PC-3 (cell line): Measurements from ENCODE around the gene IBA57. TPM values are rescaled to one million over a fixed set of nuclear protein-coding genes. Genes with fewer than 3 reads are reported as not detected.

Experiments
- ATAC-seq: fragments of 200-7000 bp; cut with Tn5 transposase; 2 replicates; pipeline ENCODE4 v1.9.1; 2020; ENCODE audit warnings: mild to moderate bottlenecking, moderate library complexity
- BruUV-seq: library from RNA; stranded (reverse); fragments of 400-500 nt; replicated peaks from 2 replicates; lab custom pipeline; 2021; lab: Mats Ljungman, UMichigan
- CTCF ChIA-PET: fragments of 300-600 bp; sonication (Branson Sonifier 250); formaldehyde crosslinking; loops from one replicate; lab custom pipeline; 2022; ENCODE audit warnings: antibody characterized with exemption; lab: Charles Lee
- POLR2A ChIA-PET: fragments of 300-600 bp; sonication (Branson Sonifier 250); formaldehyde crosslinking; loops from one replicate; lab custom pipeline; 2022; ENCODE audit warnings: antibody characterized with exemption; ENCODE audit not compliant: unreplicated experiment; lab: Charles Lee
- DNase-seq: peaks from one replicate; pipeline ENCODE4 v3.0.0-alpha.2; 2015
- H2AFZ ChIP-seq: fragments of 300-600 bp; sonication (generic); 2 replicates; pipeline ENCODE4 v1.6.0; 2016; ENCODE audit warnings: antibody characterized with exemption, low read length
- H3F3A ChIP-seq: fragments of 300-600 bp; sonication (generic); one replicate; pipeline ENCODE4 v1.6.0; 2017; ENCODE audit warnings: antibody characterized with exemption, low read length, control low read depth, mild to moderate bottlenecking; ENCODE audit not compliant: unreplicated experiment
- H3K27ac ChIP-seq: fragments of 300-600 bp; sonication (generic); 2 replicates; pipeline ENCODE4 v1.5.1; 2016; ENCODE audit warnings: mild to moderate bottlenecking, low read length
- H3K27me3 ChIP-seq: fragments of 300-600 bp; sonication (generic); 2 replicates; pipeline ENCODE4 v1.6.1; 2016; ENCODE audit warnings: low read length, mixed read lengths
- H3K36me3 ChIP-seq: fragments of 300-600 bp; sonication (generic); 2 replicates; pipeline ENCODE4 v1.6.1; 2016; ENCODE audit warnings: low read depth, mixed run types, low read length, mixed read lengths
- H3K4me1 ChIP-seq: fragments of 300-600 bp; sonication (generic); 2 replicates; pipeline ENCODE4 v1.5.1; 2016; ENCODE audit warnings: low read length; ENCODE audit not compliant: insufficient read depth
- H3K4me2 ChIP-seq: fragments of 300-600 bp; sonication (generic); 2 replicates; pipeline ENCODE4 v1.6.0; 2016; ENCODE audit warnings: low read length
- H3K4me3 ChIP-seq: fragments of 300-600 bp; sonication (generic); 2 replicates; pipeline ENCODE4 v1.5.1; 2016; ENCODE audit warnings: mild to moderate bottlenecking, low read length, mixed read lengths
- H3K79me2 ChIP-seq: fragments of 300-600 bp; sonication (generic); 2 replicates; pipeline ENCODE4 v1.6.1; 2017; ENCODE audit warnings: low read length, mixed read lengths
- H3K9ac ChIP-seq: fragments of 300-600 bp; sonication (generic); 2 replicates; pipeline ENCODE4 v1.6.0; 2016; ENCODE audit warnings: mild to moderate bottlenecking, low read length
- H3K9me2 ChIP-seq: fragments of 300-600 bp; sonication (generic); replicated peaks from 2 replicates; pipeline ENCODE4 v1.6.1; 2016; ENCODE audit warnings: mixed run types, low read length, mixed read lengths
- H3K9me3 ChIP-seq: fragments of 300-600 bp; sonication (generic); 2 replicates; pipeline ENCODE4 v1.6.1; 2016; ENCODE audit warnings: low read length, mixed read lengths
- H4K20me1 ChIP-seq: fragments of 300-600 bp; sonication (generic); 2 replicates; pipeline ENCODE4 v1.6.1; 2016; ENCODE audit warnings: low read length, mixed read lengths
- EZH2 ChIP-seq: fragments of 300-600 bp; sonication (generic); IDR thresholded peaks from one replicate; pipeline ENCODE4 v1.6.1; 2017; ENCODE audit warnings: antibody characterized with exemption, mild to moderate bottlenecking, low read length; ENCODE audit not compliant: unreplicated experiment
- EZH2phosphoT487 ChIP-seq: fragments of 300-600 bp; sonication (generic); IDR thresholded peaks from 2 replicates; pipeline ENCODE4 v1.6.1; 2018; ENCODE audit warnings: mild to moderate bottlenecking, antibody characterized with exemption, low read length, borderline replicate concordance
- intact Hi-C: fragments of 100-400 bp; cut with micrococcal nuclease; formaldehyde crosslinking; loops from 2 replicates; pipeline ENCODE4 v1.9.0; 2023
- total RNA-seq: library from RNA; depleted of rRNA; stranded (reverse); fragments of >200 nt; gene quantifications from 2 replicates; pipeline ENCODE4 v1.2.3, GENCODE V29; 2014
- TF ChIP-seq, protein P1 (sequence below): fragments of 300-600 bp; sonication (generic); conservative IDR thresholded peaks from 2 replicates; pipeline ENCODE4 v1.5.1; 2017; ENCODE audit warnings: antibody characterized with exemption, low read depth, mild to moderate bottlenecking, low read length

Gene IBA57
- total RNA-seq, 1 experiment from 2014 or later = 18.3 TPM

DNA sequence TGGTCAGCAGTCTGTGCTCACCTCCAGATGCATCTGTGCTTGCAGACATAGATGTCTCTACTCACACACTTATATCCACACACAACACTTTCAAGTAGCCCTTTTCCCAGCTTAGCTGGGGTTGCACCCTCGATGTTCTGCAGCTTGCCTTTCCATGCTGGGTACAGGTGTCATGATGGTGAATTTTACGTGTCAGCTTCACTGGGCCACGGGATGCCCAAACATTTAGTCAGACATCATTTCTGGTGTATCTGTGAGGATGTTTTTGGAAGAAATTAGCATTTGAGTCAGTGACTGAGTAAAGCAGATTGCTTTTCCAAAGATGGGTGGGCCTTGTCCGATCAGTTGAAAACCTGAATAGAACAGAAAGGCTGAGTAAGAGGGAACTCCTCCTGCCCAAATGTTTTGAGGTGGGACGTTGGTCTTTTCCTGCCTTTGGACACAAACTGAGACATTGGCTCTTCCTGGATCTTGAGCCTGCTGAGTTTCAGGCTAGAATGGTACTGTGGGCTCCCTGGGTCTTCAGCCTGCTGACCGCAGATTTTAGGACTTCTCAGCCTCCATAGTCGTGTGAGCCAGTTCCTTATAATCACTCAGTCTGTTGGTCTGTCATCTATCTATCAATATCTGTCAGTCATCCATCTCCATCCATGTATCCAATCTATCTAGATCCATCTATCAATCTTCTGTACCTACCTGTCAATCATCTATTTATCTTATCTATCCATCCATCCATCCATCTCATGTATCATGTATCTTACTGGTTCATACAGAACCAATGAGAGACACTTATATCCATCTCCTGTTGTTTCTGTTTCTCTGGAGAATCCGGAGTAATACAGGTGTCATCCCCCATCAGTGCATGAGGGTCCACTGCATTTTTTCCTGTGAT lies 29.6 kb downstream of the IBA57 start:
- ATAC-seq = no peak
- BruUV-seq = no TSS peak
- POLR2A ChIA-PET = no interaction called here

DNA sequence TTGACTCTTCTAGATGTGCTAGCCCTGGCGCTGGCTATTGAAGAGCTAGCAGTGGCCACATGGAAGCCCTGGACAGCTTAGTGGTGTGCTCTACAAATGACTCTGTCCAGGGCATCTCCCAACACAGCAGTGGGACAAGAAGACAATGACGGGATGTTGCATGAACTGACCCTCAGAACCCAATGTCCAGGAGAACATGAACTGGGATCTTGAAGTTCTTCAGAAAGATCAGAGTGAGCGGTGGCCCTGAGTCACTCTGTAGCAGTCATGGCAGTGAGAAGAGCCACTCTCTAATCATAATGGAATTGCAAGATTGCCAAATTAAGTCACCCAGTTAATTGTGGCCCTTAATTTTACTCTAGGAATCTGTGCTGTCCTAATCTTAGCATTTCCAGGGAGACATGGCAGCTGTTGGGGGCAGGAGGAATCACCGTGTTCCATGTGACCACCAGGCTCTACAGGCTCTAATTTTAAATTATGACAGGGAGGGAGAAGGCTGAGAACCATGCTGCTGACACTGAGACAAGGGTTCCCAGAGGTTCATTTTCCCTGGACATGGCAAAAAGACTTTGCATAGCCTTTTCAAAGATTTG lies 32.0 kb downstream of the IBA57 start:
- intact Hi-C loops = no loop called here
- H3K9me3 ChIP-seq = peaks cover 17% of the 10 kb centered on the region; the same call in 1 of the 2 replicates
- ATAC-seq = no peak
- H3K4me2 ChIP-seq = no peak overlapping the region
- TF ChIP-seq EZH2phosphoT487 = no peak
- no peak for TF ChIP-seq EZH2
- TF ChIP-seq, protein P1, sequence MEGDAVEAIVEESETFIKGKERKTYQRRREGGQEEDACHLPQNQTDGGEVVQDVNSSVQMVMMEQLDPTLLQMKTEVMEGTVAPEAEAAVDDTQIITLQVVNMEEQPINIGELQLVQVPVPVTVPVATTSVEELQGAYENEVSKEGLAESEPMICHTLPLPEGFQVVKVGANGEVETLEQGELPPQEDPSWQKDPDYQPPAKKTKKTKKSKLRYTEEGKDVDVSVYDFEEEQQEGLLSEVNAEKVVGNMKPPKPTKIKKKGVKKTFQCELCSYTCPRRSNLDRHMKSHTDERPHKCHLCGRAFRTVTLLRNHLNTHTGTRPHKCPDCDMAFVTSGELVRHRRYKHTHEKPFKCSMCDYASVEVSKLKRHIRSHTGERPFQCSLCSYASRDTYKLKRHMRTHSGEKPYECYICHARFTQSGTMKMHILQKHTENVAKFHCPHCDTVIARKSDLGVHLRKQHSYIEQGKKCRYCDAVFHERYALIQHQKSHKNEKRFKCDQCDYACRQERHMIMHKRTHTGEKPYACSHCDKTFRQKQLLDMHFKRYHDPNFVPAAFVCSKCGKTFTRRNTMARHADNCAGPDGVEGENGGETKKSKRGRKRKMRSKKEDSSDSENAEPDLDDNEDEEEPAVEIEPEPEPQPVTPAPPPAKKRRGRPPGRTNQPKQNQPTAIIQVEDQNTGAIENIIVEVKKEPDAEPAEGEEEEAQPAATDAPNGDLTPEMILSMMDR = no peak
- H3F3A ChIP-seq = no peaks in the 10 kb centered on the region
- H3K27ac ChIP-seq = no peak overlapping the region
- no peaks in the 10 kb centered on the region; the same call in 1 of the 2 replicates for H3K36me3 ChIP-seq
- ChIA-PET CTCF (no interaction called here), POLR2A (no interaction called here)
- no peaks in the 10 kb centered on the region for H4K20me1 ChIP-seq
- no TSS peak for BruUV-seq
- H3K4me3 ChIP-seq = no peak overlapping the region
- H2AFZ ChIP-seq = no peak overlapping the region
- H3K9ac ChIP-seq = no peak overlapping the region
- H3K79me2 ChIP-seq = no peaks in the 10 kb centered on the region
- no peaks in the 10 kb centered on the region for H3K9me2 ChIP-seq
- no peaks in the 10 kb centered on the region for H3K4me1 ChIP-seq
- H3K27me3 ChIP-seq = no peaks in the 10 kb centered on the region
- DNase-seq = no peak

More for the DNA sequence above, 29.6 kb downstream of the IBA57 start:
- Histone ChIP-seq H3K79me2 (no peaks in the 10 kb centered on the region), H4K20me1 (no peaks in the 10 kb centered on the region), H2AFZ (no peak overlapping the region), H3K27ac (no peak overlapping the region), H3K9ac (no peak overlapping the region), H3F3A (no peaks in the 10 kb centered on the region), H3K4me3 (no peak overlapping the region), H3K9me2 (no peaks in the 10 kb centered on the region), H3K36me3 (no peaks in the 10 kb centered on the region; the same call in 1 of the 2 replicates), H3K27me3 (no peaks in the 10 kb centered on the region), H3K4me2 (no peak overlapping the region), H3K9me3 (peaks cover 17% of the 10 kb centered on the region; the same call in 1 of the 2 replicates), H3K4me1 (peaks cover 8% of the 10 kb centered on the region; the same call in 1 of the 2 replicates)
- DNase-seq = no peak
- TF ChIP-seq EZH2phosphoT487 (no peak), EZH2 (no peak)
- TF ChIP-seq, protein P1 = no peak
- intact Hi-C loops = no loop called here
- CTCF ChIA-PET = no interaction called here
